Inferior parietal cortex (tissue), 1 donor: ENCODE data around the gene ZNF28.
"Not testable (repeated sequence)": the region's sequence is repeated elsewhere in the genome, so short reads cannot be mapped to it uniquely, and the experiment has no call there.

Experiments used
- DNase-seq: peaks from one replicate; pipeline ENCODE4 v3.0.0-alpha.2; 2016; ENCODE audit errors: extremely low spot score

The ZNF28 gene

DNA sequence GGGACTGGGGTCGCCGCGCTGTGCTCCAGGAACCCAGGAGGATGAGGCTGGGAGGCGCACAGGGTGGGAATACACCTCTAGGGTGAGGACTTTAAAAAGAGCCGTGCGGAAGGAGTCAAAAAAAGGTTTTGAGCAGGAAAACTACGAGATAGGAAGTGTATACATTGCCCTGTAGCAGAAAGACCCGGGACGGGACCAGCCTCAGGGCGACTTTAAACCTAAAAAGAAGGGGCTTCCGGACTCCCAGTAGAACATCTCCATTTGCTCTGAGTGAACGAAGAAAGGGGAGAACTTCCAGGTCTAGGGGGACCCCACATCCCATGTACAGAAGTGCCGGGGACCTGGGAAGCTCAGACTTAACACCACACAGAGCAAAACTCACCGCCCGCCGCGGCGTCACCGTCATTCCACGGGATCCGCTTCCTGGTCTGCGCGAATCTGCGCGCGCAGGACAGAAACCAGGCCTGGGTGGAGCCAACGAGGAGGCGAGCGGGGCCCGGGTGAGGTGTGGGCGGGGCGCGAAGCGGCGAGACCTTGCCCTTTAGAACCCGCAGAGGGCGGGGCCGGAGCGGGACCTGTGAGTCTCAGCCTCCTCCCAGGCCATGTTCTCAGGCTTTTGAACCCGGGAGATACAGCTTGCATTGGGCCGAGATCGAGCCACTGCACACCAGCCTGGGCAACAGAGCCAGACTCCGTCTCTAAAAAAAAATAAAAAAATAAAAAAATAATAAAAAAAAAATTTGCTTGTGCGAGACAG is at the start of gene ZNF28:
ZNF28 (minus strand) TSS at position 430 of the 757 bp plus-strand sequence. CDS start 3,675 bp downstream, outside the sequence.
- peak; percentile 40 for DNase-seq

DNA sequence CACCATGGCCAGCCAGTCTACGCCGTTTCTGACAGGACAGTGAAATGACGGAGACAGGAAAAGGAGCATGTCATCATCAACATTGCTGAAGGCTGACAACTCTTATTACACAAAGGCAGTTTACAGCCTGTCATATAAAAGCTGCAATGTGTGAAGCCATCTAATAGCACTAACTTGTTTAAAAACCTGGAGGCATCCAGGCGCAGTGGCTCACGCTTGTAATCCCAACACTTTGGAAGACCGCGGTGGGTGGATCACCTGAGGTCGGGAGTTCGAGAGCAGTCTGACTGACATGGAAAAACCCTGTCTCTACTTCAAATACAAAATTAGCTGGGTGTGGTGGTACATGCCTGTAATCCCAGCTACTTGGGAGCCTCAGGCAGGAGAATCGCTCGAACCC is 46.6 kb upstream of the ZNF28 start:
- not testable (repeated sequence) for DNase-seq

DNA sequence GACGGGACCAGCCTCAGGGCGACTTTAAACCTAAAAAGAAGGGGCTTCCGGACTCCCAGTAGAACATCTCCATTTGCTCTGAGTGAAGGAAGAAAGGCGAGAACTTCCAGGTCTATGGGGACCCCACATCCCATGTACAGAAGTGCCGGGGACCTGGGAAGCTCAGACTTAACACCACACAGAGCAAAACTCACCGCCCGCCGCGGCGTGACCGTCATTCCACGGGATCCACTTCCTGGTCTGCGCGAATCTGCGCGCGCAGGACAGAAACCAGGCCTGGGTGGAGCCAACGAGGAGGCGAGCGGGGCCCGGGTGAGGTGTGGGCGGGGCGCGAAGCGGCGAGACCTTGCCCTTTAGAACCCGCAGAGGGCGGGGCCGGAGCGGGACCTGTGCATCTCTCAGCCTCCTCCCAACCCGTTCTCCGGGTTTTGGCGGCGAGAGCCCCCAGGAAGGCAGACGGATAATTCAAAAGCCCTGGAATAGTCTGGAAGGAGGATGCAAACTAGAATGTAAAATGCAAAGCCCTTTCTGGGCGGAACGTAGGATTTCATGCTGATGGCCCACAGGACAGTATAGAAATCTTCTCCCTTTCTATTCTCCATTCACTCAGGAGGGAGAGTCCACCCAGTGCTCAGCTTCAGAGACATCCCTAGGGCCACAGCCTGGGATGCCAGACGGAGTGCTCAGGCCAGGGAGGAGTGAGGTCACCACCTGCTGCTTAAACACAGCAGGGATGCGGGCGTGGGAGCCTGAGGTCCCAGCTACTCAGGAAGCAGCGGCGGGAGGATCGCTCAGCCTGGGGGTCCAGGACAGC is 36.2 kb upstream of the ZNF28 start, which contains the start of gene ZNF468:
ZNF468 (minus strand) TSS at position 242 of the 814 bp plus-strand sequence. CDS start 3,347 bp downstream, outside the sequence.
- peak; percentile 62 for DNase-seq

DNA sequence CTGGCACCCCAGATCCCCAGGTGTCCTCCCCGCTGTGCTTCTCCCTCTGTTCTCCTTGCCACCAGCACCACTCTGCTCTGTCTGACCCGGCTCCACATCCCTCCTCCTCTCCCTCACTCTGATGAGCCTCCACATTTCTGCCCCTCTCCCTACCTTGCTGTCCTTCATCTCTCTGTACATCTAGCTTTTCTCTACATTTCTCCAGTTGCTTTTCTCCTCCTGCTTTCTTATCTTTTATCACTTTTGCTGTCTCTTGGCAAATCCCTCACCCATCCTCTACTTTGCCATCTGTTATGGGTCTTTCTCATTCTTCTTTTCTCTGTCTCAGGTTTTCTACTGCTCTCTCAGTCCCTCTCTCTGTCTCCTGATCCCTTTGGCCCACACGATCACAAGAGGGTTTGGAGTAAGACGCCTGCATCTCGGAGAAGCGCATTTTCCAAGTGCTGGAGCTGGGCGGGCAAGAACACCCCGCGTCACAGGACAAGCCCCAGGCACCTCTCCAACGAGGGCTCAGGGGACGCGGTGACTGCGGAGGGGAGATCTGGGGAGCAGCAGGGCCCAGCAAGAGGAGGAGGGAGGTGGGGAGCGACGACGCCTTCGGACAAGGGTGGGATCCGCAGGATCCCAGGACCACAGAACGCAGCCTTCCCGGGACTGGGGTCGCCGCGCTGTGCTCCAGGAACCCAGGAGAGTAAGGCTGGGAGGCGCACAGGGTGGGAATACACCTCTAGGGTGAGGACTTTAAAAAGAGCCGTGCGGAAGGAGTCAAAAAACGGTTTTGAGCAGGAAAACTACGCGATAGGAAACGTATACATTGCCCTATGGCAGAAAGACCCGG is 35.3 kb upstream of the ZNF28 start:
- not testable (repeated sequence) for DNase-seq

DNA sequence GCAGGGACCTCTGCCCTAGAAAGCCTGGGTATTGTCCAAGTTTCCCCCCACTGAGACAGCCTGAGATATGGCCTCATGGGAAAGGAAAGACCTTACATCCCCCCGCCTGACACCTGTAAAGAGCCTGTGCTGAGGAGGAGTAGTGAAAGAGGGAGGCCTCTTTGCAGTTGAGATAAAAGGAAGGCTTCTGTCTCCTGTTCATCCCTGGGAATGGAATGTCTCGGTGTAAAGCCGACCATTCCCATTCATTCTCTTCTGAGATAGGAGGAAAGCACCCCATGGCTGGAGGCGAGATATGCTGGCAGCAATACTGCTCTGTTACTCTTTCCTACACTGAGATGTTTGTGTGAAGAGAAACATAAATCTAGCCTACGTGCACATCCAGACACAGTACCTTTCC is 25.9 kb upstream of the ZNF28 start:
- DNase-seq: not testable (repeated sequence)

DNA sequence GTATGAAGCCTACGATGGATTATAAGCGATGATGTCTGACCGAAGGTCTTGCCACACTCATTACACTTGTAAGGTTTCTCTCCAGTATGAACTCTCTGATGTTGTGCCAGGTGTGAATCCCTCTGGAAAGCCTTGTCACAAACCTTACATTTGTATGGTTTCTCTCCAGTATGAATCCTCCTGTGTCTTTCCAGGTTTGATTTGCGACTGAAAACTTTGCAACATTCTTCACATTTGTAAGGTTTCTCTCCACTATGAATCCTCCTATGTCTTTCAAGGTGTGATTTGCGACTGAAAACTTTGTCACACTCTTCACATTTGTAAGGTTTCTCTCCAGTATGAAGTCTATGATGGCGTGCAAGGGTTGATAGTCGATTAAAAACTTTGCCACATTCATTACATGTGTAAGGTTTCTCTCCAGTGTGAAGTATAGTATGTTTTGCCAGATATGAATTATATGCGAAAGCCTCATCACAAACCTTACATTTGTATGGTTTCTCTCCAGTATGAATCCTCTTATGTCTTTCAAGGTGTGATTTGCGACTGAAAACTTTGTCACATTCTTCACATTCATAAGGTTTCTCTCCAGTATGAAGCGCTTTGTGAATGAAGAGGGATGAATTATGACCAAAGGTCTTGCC is 19.5 kb upstream of the ZNF28 start:
- DNase-seq: not testable (repeated sequence)

DNA sequence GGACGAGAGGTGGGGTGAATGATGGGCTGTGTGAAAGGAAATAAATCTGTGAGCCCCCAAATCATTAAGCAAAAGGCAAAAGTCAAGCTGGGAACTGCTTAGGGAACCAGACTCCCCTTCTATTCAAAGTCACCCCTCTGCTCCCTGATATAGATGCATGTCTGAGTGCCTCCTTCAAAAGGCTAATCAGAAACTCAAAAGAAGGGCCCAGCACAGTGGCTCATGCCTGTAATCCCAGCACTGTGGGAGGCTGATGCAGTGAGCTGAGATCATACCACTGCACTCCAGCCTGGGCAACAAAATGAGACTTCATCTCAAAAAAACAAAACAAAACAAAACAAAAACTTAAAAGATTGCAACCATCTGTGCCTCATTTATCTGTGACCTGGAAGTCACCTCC is 12.9 kb upstream of the ZNF28 start:
- not testable (repeated sequence) for DNase-seq

DNA sequence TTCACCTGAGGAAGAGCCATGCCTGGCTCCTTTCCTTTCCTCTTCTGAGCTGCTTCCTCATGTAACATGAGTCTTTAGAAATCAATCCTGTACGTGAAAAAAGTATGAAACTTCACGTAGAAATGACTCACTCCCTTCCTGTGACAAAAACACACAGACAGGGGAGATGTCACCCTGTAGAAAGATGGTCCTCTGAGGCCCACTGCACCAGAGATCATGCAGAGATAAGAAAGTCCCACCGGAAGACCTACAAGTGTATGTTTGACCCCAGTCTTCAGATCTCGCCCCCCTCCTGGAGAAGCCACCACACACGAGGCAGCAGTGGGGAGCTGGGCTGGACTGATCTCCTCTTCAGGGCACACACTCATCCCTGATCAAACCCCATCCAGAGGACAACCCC is 12.1 kb upstream of the ZNF28 start:
- not testable (repeated sequence) for DNase-seq

DNA sequence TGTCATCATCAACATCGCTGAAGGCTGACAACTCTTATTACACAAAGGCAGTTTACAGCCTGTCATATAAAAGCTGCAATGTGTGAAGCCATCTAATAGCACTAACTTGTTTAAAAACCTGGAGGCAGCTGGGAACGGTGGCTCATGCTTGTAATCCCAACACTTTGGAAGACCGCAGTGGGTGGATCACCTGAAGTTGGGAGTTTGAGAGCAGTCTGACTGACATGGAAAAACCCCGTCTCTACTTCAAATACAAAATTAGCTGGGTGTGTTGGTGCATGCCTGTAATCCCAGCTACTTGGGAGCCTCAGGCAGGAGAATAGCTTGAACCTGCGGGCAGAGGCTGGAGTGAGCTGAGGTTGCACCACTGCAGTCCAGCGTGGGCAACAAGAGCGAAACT is 8.4 kb upstream of the ZNF28 start:
- DNase-seq: not testable (repeated sequence)

DNA sequence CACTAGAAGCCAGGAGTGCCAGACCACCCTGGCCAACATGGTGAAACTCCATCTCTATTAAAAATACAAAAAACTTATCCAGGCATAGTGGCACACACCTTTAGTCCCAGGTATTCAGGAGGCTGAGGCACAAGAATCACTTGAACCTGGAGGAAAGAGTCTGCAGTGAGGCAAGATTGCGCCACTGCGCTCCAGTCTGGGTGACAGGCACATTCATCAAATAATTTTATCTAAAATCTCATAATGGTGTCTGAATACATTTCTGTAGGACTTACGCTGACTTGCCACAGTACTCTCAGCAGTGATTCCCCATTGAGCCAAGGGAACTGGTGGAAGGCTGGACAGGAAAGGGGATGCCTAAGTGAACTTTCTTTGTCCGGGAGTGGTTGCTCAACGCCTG is 4.3 kb upstream of the ZNF28 start:
- DNase-seq: no peak

DNA sequence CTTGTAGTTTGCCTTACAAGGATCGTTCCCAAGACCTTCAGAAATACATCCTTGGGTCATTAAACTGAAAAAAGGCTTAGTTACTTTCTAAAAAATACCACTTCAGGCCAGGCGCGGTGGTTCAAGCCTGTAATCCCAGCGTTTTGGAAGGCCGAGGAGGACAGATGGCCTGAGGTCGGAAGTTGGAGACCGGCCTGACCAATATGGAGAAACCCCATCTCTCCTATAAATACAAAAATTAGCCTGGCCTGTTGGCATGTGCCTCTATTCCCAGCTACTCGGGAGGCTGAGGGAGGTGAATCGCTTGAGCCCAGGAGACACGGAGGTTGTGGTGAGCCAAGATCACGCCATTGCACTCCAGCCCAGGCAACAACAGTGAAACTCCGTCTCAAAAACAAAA is 2.2 kb upstream of the ZNF28 start:
- DNase-seq: no peak

DNA sequence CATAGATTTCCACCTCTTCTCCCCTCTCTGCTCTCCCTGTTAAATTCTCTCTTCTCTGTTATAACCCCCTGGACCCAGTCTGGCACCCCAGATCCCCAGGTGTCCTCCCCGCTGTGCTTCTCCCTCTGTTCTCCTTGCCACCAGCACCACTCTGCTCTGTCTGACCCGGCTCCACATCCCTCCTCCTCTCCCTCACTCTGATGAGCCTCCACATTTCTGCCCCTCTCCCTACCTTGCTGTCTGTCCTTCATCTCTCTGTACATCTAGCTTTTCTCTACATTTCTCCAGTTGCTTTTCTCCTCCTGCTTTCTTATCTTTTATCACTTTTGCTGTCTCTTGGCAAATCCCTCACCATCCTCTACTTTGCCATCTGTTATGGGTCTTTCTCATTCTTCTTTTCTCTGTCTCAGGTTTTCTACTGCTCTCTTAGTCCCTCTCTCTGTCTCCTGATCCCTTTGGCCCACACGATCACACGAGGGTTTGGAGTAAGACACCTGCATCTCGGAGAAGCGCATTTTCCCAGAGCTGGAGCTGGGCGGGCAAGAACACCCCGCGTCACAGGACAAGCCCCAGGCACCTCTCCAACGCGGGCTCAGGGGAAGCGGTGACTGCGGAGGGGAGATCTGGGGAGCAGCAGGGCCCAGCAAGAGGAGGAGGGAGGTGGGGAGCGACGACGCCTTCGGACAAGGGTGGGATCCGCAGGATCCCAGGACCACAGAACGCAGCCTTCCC is 795 bp downstream of the ZNF28 start:
- DNase-seq: peak; percentile 4

DNA sequence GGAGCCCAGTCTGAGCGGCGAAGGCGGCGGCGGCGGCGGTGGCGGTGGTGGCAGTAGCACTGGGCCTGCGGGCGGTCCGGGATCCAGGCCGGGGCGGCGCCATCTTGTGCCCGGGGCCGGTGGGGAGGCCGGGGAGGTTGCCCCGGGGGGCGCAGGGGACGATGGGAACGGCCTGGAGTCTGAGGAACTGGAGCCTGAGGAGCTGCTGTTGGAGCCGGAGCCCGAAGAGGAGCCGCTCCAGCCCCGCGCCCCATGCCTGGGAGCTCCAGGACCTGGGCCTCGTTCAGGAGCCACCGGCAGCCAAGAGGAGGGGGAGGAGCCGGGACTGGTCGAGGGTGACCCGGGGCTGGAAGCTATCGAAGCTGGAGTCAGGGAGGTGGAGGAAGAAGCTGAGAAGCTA is 11.6 kb downstream of the ZNF28 start:
- DNase-seq: no peak

DNA sequence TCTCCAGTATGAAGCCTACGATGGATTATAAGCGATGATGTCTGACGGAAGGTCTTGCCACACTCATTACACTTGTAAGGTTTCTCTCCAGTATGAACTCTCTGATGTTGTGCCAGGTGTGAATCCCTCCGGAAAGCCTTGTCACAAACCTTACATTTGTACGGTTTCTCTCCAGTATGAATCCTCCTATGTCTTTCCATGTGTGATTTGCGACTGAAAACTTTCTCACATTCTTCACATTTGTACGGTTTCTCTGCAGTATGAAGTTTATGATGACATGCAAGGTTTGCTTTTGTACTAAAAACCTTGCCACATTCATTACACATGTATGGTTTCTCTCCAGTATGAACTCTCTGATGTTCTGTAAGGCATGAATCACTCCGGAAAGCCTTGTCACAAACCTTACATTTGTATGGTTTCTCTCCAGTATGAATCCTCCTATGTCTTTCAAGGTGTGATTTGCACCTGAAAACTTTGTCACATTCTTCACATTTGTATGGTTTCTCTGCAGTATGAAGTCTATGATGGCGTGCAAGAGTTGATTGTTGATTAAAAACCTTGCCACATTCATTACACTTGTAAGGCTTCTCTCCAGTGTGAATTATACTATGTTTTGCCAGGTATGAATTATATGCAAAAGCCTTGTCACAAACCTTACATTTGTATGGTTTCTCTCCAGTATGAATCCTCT is 21.3 kb downstream of the ZNF28 start:
- DNase-seq: not testable (repeated sequence)

DNA sequence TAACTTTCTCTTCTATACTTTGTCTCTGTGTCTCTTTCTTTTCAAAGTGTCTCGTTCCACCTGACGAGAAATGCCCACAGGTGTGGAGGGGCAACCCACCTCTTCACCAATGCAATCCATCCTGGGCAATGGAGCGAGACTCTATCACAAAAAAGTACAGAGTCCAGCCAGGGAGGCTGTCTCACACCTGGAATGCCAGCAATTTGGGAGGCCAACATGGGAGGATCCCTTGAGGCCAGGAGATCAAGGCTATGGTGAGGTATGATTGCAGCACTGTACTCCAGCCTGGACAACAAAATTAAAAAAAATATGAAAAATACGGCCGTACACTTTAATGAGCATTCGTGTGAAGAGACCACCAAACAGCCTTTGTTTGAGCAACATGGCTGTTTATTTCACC is 32.0 kb downstream of the ZNF28 start:
- no peak for DNase-seq

DNA sequence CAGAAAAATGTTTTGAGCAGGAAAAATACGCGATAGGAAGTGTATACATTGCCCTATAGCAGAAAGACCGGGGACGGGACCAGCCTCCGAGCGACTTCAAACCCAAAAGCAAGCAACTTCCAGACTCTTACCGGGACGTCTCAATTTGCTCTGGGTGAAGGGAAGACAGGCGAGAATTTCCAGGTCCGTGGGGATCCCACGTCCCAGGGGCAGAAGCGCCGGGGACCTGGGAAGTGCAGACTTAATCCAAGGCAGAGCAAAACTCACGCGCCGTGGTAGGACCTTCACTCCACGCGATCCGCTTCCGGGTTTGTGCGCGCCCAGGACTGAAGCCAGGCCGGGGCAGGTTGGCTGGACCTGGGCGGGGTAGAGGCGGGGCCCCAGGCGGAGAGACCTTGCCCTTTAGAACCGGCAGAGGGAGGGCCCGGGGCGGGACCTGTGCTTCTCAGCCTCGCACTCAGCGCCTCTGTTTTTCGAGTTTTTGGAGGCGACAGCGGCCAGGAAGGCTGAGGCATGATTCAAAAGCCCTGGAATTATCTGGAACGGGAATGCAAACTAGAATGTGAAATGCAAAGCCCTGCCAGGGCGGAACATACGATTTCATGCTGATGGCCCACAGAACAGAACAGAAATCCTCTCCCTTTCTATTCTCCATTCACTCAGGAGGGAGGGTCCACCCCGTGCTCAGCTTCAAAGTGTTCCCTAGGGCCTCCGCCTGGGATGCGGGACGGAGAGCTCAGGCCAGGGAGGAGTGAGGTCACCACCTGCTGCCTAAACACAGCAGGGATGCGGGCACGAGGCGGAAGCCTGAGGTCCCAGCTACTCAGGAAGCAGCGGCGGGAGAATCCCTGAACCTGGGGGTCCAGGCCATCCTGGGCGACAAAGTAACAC is 34.7 kb downstream of the ZNF28 start, which contains the start of gene ZNF600:
ZNF600 (minus strand) TSS at position 328 of the 891 bp plus-strand sequence. CDS start 7,903 bp downstream, outside the sequence.
- DNase-seq: peak; percentile 14

DNA sequence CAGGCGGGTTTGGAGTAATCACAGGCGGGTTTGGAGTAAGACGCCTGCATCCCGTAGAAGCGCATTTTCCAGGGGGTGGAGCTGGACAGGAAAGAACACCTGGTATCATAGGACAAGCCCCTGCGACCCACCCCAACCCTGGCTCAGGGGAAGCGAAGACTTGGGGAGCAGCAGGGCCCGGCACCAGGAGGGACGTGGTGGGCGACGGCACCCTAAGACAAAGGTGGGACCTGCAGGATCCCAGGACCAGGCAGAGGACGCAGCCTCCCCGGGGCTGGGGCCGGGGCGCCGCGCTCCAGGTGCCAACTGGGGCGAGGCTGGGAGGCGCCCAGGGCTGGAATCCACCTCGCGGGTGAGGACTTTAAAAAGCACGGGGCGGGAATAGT is 35.4 kb downstream of the ZNF28 start:
- DNase-seq: no peak

DNA sequence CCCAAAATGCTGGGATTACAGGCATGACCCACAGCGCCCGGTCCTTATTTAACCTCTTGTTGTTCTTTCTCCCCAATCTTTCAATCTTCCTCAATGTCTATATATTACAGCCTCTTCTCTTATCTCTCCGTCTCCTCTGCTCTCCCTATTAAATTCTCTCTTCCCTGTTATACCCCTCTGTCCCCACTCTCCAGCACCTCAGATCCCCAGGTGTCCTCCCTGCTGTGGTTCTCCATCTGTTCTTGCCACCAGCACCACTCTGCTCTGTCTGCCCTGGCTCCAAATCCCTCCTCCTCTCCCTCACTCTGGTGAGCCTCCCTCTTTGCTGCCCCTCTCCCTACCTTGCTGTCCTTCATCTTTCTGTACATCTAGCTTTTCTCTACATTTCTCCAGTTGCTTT is 35.9 kb downstream of the ZNF28 start:
- no peak for DNase-seq

DNA sequence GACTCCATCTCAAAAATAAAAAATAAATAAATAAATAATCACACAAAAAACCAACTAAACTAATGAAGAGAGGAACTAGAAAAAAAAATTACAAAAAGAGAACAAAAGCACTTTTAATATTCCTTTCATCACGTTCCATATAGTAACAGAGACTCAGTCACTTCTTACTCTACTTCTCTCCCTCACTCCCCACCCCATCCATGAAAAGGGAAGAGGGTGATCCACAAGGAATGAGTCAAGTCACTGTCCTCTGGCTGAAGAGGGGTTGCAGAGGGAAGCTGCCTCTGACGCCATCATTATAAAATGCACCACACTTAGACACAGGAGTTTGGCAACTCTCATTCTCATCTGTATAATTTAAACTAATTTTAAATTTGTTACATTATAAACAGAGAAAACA is 38.6 kb downstream of the ZNF28 start:
- not testable (repeated sequence) for DNase-seq
